ENCODE data around the gene PMIS2.
"Not testable (repeated sequence)": the region's sequence is repeated elsewhere in the genome, so short reads cannot be mapped to it uniquely, and the experiment has no call there.

Gene PMIS2

GRCh38 chr19:35595026-35595425 is 9.1 kb downstream of the PMIS2 start:
- not testable (repeated sequence) for DNase-seq

DNA sequence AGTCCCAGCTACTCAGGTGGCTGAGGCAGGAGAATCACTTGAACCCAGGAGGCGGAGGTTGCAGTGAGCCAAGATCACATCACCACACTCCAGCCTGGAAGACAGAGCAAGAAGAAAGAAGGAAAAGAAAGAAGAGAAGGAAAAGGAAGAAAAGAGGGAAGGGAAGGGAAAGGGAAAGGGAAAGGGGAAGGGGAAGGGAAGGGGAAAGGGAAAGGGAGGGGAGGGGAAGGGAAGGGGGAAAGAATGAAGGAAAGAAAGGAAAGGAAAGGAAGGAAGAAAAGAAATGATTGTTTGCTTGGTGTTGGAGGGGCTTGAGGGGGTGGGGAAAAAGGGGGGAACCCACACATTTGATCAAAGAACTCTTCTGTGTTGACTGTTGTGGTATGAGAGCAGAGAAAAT is 10.0 kb downstream of the PMIS2 start:
- DNase-seq: no peak

GRCh38 chr19:35596366-35596999 is 10.5 kb downstream of the PMIS2 start:
- peak; percentile 34 for DNase-seq

- no peak for DNase-seq
These were observed 16.0 kb downstream of the PMIS2 start for GRCh38 chr19:35601971-35602370.

DNA sequence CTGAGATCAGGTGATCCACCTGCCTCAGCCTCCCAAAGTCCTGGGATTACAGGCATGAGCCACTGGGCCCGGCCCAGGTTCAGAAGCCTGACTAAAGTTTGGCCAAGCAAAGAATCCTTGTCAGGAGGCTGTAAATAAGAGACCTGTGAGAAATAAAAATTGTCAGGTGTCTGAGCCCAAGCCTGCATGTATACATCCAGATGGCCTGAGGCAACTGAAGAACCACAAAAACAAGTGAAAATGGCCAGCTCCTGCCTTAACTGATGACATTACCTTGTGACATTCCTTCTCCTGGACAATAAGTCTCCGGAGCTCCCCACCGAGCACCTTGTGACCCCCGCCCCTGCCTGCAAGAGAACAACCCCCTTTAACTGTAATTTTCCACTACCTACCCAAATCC is 18.5 kb downstream of the PMIS2 start:
- DNase-seq: not testable (repeated sequence)

GRCh38 chr19:35607170-35607569 is 21.2 kb downstream of the PMIS2 start:
- not testable (repeated sequence) for DNase-seq

- DNase-seq: no peak
These were observed 21.7 kb downstream of the PMIS2 start for GRCh38 chr19:35607661-35608060.

DNA sequence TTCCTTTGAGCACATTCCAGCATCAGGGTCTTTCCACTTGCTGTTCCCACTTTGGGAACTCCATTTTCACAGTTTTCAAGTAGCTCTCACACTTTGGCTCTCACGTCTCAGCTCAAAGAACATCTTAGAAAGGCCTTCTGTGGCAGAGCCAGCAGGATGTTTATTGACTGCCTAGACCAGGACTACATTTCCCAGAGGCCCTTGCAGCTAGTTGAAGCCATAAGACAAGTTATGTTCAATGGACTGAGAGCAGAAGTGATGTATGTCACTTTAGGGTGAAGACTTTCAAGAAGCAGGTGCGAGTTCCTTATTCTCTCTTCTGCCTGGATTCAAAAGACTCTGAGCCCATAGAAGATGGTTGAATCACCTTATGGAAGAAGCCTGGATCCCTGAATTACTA is 22.3 kb downstream of the PMIS2 start:
- DNase-seq: no peak

GRCh38 chr19:35609851-35610353 is 23.9 kb downstream of the PMIS2 start:
- no peak for DNase-seq

GRCh38 chr19:35612224-35612558 is 26.2 kb downstream of the PMIS2 start:
- no peak for DNase-seq

GRCh38 chr19:35612559-35613321 is 26.8 kb downstream of the PMIS2 start, which contains the start of gene HAUS5:
Gene HAUS5, plus strand, starts transcription at chr19:35612735. Its CDS starts 60 bp downstream, at chr19:35612795.
- DNase-seq: peak; percentile 96

DNA sequence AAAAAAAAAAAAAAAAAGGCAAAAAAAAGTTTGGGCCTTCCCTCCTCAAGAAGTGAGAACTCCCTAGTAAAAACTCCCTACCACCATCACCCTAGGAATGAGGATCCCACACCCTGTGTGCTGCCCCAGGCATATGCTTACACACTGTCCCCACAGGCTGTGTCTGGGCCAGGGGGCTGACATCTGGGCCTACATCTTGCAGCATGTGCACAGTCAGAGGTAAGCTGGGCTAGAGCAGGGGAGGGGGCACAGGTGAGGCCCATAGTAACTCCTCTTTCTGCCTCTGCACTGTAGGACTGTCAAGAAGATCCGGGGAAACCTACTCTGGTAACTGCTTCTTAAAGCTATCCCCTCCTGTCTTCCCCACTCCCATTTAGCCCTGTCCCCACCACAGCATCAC is 27.6 kb downstream of the PMIS2 start:
- DNase-seq: no peak

DNA sequence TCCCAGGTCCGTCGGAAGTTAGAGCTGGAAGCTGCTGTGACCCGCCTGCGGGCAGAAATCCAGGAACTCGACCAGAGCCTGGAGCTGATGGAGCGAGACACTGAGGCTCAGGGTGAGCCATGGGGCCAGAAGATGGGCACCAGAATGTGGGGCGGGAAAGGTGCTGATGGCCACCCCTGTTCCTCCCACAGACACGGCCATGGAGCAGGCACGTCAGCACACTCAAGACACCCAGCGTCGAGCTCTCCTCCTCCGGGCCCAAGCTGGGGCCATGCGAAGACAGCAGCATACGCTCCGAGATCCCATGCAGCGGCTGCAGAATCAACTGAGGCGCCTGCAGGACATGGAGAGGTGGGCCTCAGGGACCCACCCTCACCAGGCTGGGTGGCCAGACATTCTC is 29.1 kb downstream of the PMIS2 start:
- no peak for DNase-seq

DNA sequence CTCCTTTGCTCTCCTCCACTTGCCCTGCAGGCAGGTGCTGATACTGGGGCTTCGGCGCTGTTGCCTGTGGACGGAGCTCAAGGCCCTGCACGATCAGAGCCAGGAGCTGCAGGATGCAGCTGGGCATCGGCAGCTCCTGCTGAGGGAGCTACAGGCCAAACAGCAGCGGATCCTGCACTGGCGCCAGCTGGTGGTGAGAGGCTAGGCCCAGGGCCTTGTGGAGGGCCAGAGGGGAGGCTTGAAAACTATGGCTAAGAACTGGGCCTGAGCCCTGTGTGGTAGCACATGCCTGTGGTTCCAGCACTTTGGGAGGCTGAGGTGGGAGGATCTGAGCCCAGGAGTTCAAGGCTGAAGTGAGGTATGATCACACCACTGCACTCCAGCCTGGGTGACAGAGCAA is 32.9 kb downstream of the PMIS2 start:
- no peak for DNase-seq

DNA sequence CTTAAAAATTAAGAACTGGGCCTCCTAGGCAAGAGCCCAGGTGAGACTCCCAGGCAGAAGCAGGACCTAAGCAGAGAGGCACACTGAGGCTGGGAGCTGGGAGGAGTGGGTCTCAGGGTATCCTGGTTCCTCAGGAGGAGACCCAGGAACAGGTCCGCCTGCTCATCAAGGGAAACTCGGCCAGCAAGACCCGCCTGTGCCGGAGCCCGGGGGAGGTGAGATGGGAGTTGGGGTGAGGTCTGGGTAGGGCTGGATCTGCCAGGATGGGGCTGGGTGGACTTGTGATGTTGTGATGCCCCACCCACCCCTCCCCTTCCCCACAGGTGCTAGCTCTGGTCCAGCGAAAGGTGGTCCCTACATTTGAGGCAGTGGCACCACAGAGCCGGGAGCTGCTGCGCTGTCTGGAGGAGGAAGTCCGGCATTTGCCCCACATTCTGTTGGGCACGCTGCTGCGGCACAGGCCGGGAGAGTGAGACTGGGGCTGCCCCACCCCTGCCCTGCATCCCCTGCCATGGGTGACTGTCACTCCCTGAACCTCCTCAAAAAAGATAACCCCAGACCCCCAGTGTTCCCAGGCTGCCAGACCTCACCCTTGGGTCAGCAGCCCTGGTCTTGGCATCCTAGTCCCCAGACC is 33.4 kb downstream of the PMIS2 start:
- no peak for DNase-seq

DNA sequence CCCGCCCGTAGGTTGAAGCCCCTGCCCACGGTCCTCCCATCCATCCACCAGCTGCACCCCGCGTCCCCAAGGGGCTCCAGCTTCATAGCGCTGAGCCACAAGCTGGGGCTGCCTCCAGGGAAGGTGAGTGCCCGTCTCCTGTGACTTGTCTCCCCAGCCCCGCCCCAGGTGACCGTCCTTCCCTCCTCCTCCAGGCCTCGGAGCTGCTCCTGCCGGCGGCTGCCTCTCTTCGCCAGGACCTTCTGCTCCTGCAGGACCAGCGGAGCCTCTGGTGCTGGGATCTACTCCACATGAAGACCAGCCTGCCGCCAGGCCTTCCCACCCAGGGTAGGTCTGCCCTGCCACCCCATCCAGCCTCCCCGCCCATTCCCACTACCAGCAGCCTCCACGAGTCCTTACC is 34.0 kb downstream of the PMIS2 start:
- no peak for DNase-seq

DNA sequence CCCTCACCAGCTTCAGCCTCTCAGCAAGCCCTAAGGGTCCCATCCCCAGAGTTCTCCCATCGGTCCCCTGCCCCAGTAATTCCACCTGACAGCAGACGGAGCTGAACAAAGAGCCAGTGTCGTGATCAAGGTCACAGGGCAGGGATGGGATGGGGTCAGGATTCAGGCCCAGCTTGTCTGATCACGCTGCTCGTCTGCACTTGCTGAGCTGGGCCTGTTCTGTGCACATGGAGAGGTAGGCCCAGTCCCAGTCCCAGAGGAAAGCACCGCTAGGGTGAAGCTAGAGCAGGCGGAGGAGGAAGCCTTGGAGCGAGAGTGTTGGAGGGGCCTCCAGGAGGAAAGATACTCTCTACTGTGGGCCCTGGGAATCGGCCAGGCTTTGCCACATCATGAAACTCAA is 35.7 kb downstream of the PMIS2 start:
- DNase-seq: no peak

GRCh38 chr19:35622750-35623149 is 36.8 kb downstream of the PMIS2 start:
- DNase-seq: no peak

GRCh38 chr19:35623327-35624010 is 37.5 kb downstream of the PMIS2 start:
- no peak for DNase-seq

GRCh38 chr19:35628264-35628564 is 42.2 kb downstream of the PMIS2 start:
- no peak for DNase-seq

GRCh38 chr19:35628565-35629331 is 42.8 kb downstream of the PMIS2 start, which contains the start of gene RBM42:
Gene RBM42, plus strand, starts transcription at chr19:35629036. Its CDS starts 118 bp downstream, at chr19:35629154.
- DNase-seq: peak; percentile 97

GRCh38 chr19:35629332-35629633 is 43.3 kb downstream of the PMIS2 start:
- DNase-seq: no peak
